Muscle of back (tissue), 11 donors: ENCODE results near the gene CRLF1. TPM values are rescaled to one million over a fixed set of nuclear protein-coding genes. Genes with fewer than 3 reads are reported as not detected.
A peak's percentile ranks its signal among the peaks of the same experiment; 100 is the strongest.

Source experiments
- DNase-seq, 3 donors: peaks; one replicate each; pipeline versions ENCODE4 v3.0.0 to v3.0.0-alpha.2; 2013
- polyA plus RNA-seq, 10 donors: library from polyadenylated mRNA; unstranded; fragments of 120-200 nt; gene quantifications; one replicate each; pipeline ENCODE4 v1.2.1, GENCODE V29; 2013; ENCODE audit not compliant: insufficient read length in 10 of 10

The CRLF1 gene
- polyA plus RNA-seq, 10 donors, result 3.2 to 29.6 (median 10.3) TPM

GRCh38 chr19:18636969-18637629 is 30.5 kb upstream of the CRLF1 start, which contains the start of gene KLHL26:
Gene KLHL26, plus strand, starts transcription at chr19:18637028. Its CDS starts 27 bp downstream, at chr19:18637055.
- no peak for DNase-seq

- peak; percentile 88 to 91 (median 89) for DNase-seq
Measured at GRCh38 chr19:18636183-18636968, 29.8 kb upstream of the CRLF1 start.

- DNase-seq, result no peak
Measured at GRCh38 chr19:18635831-18636182, 29.2 kb upstream of the CRLF1 start.

GRCh38 chr19:18634612-18635297 is 28.2 kb upstream of the CRLF1 start:
- no peak for DNase-seq

GRCh38 chr19:18633321-18633720 is 26.7 kb upstream of the CRLF1 start:
- DNase-seq, result no peak

GRCh38 chr19:18629166-18630088 is 22.8 kb upstream of the CRLF1 start:
- no peak for DNase-seq

- no peak for DNase-seq
Measured at GRCh38 chr19:18626906-18627305, 20.3 kb upstream of the CRLF1 start.

- DNase-seq, result no peak
Measured at GRCh38 chr19:18620902-18621301, 14.3 kb upstream of the CRLF1 start.

GRCh38 chr19:18620311-18620710 is 13.7 kb upstream of the CRLF1 start:
- no peak for DNase-seq

GRCh38 chr19:18618236-18618635 is 11.6 kb upstream of the CRLF1 start:
- no peak for DNase-seq

GRCh38 chr19:18617562-18617961 is 11.0 kb upstream of the CRLF1 start:
- no peak for DNase-seq

GRCh38 chr19:18616023-18616422 is 9.4 kb upstream of the CRLF1 start:
- no peak for DNase-seq

GRCh38 chr19:18613589-18614234 is 7.1 kb upstream of the CRLF1 start:
- no peak for DNase-seq

GRCh38 chr19:18612772-18613588 is 6.4 kb upstream of the CRLF1 start, which contains the start of gene TMEM59L:
Gene TMEM59L, plus strand, starts transcription at chr19:18612870. Its CDS starts 89 bp downstream, at chr19:18612959.
- DNase-seq, result peak in 1 of 3 donors; percentile 63

GRCh38 chr19:18612051-18612771 is 5.6 kb upstream of the CRLF1 start:
- DNase-seq, result no peak

- no peak for DNase-seq
Measured at GRCh38 chr19:18611327-18612050, 4.9 kb upstream of the CRLF1 start.

- DNase-seq, result no peak
Measured at GRCh38 chr19:18610556-18611326, 4.1 kb upstream of the CRLF1 start.

GRCh38 chr19:18610245-18610555 is 3.6 kb upstream of the CRLF1 start:
- no peak for DNase-seq
